H1 (cell line): ENCODE data around the gene RICTOR.

Experiments
- EGR1 ChIP-seq: IDR thresholded peaks from 2 replicates; pipeline ENCODE4 v1.6.1; 2011; ENCODE audit warnings: low read depth, low read length, borderline replicate concordance
- HDAC2 ChIP-seq, 2 experiments: fragments of 300-600 bp in 1 of 2; sonication (generic) in 1 of 2; IDR thresholded peaks; 2 replicates each; pipeline ENCODE4 v1.6.1; 2011 to 2012; ENCODE audit warnings: low read depth in 2 of 2, low read length in 2 of 2, mild to moderate bottlenecking in 2 of 2, moderate library complexity in 2 of 2, borderline replicate concordance in 1 of 2, inconsistent platforms in 1 of 2
- POLR2AphosphoS5 ChIP-seq: IDR thresholded peaks from 2 replicates; pipeline ENCODE4 v1.6.1; 2011; ENCODE audit warnings: low read depth, low read length
- TF ChIP-seq, protein P1 (sequence below), 3 experiments: IDR thresholded peaks; 1 replicate in 2 of 3; 2 replicates in 1 of 3; pipeline versions ENCODE4 v1.5.1 to v1.6.1; 2011; ENCODE audit warnings: low read length in 3 of 3, mild to moderate bottlenecking in 3 of 3, inconsistent platforms in 2 of 3, low read depth in 1 of 3, moderate library complexity in 1 of 3; ENCODE audit not compliant: insufficient read depth in 1 of 3; ENCODE audit errors: control extremely low read depth in 1 of 3

DNA sequence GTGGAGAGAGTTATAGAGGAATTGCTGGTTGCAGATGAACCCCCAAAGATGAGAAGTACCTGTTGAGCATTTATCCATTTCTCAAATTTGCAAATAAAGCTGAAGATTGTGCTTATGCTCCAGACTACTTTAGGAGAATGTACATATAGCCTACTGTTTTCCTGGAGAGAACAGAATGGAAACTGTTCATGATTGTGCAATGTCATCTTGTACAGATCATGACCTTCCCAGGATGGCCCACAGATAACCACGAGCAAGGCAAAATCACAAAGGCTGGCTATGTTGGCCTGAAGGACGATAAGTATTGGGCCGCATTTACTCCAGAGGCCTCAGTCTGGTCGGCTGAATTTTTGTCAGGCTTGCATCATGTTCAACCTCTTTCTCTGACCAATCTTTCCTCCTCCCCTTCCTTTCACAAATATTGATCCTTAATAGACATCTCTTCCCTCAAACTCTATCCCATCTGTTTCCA, 28.5 kb upstream of the RICTOR start:
- TF ChIP-seq POLR2AphosphoS5 (no peak), HDAC2 (IDR thresholded peaks at IDR 0.05; ENCODE audit: borderline replicate concordance in 1 of 2, low read depth in 2 of 2, low read length in 2 of 2) (no peak), EGR1 (no peak)
- TF ChIP-seq, protein P1, sequence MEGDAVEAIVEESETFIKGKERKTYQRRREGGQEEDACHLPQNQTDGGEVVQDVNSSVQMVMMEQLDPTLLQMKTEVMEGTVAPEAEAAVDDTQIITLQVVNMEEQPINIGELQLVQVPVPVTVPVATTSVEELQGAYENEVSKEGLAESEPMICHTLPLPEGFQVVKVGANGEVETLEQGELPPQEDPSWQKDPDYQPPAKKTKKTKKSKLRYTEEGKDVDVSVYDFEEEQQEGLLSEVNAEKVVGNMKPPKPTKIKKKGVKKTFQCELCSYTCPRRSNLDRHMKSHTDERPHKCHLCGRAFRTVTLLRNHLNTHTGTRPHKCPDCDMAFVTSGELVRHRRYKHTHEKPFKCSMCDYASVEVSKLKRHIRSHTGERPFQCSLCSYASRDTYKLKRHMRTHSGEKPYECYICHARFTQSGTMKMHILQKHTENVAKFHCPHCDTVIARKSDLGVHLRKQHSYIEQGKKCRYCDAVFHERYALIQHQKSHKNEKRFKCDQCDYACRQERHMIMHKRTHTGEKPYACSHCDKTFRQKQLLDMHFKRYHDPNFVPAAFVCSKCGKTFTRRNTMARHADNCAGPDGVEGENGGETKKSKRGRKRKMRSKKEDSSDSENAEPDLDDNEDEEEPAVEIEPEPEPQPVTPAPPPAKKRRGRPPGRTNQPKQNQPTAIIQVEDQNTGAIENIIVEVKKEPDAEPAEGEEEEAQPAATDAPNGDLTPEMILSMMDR (IDR thresholded peaks at IDR 0.05; ENCODE audit: control extremely low read depth in 1 of 3, insufficient read depth in 1 of 3, low read depth in 1 of 3, low read length in 3 of 3): no peak
